HG02678 (cell line): ENCODE measurements around the gene B4GALNT3.

ENCODE experiments used
- ATAC-seq: cut with Tn5 transposase; IDR thresholded peaks from one replicate; pipeline ENCODE4 v1.9.1; 2021; ENCODE audit warnings: mild to moderate bottlenecking, moderate library complexity; ENCODE audit not compliant: unreplicated experiment

Gene B4GALNT3

DNA sequence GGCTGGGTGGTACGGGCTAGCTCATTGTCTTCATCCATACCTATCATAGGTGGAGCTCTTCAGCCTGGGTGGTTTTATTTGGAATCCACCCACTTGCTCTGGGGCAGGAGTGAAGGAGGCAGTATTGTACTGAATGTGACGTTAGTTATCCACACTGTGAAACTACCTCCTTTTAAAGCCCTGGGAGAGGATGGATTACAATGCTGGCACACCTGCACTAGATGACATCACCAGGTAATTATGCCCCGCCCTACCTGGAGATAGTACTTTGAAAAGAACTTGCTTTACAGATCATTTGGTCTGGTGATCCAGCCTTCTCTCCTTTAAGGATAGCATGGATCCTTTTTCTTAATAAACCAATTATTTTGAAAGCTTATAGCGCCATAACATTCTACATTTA, 78.0 kb downstream of the B4GALNT3 start:
- ATAC-seq: no peak

DNA sequence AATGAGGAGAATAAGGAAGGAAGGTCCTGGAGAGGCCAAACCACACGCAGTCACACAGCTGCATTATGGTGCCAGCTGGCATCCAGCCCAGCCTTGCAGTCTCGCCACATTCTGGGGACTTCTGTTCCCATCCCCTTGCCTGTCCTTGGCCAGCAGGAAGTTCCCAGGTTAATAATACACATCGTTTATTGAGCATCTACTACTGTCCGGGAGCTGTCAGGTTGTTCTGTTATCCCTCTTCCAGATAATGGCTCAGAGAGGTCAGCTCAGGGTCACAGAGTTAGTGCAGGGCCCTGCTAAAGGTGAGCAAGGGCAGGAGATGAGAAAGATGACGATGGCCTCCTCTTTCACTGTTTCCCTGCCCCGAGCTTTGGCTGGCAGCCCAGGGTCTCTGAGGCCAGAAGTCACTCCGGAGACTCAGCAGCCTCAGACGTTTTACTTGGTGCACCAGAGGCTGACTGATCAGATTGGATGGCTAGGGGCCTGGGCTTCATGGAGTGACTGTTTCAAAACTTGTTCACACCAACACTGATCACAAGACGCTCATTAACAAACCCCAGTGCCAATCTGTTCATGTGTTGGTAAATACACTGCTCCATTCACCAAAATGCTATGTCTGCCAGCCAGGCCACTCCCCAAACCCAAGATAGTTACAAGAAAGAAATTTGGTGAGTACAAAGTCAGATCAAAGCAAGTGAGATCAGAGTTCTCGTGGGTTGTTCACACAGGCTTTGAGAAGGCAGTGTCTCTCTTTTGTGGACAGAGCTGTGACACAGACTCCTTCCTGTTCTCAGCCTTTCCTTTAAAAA, 79.2 kb downstream of the B4GALNT3 start:
- no peak for ATAC-seq

DNA sequence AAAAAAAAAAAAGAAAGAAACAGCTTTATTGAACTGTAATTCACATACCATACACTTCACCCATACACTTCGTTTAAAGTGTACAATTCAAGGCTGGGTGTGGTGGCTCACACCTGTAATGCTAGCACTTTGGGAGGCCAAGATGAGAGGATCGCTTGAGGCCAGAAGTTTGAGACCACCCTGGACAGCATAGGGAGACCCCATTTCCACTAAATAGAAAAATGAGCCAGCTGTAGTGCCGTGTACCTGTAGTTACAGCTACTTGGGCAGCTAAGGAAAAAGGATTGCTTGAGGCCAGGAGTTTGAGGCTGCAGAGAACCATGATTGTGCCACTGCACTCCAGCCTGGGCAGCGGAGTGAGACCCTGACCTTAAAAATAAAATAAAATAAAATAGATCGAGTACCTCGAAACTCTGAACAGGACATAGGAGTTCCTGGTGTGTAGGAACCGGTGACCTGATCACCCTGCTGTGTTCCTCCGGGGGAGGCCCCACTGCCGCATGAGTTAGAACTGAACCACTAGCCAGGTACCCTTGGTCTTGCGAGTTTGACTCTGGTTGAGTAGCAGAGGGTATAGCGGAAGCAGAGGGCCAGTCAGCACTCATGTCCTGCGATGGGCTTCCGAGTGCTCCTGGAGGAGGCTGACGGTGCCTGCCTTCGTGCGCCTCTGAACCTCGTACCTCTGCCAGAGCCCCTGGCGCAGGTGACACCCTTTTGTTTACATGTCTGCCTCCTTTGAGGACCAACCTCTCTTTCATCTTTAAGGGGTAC, 80.0 kb downstream of the B4GALNT3 start:
- no peak for ATAC-seq

DNA sequence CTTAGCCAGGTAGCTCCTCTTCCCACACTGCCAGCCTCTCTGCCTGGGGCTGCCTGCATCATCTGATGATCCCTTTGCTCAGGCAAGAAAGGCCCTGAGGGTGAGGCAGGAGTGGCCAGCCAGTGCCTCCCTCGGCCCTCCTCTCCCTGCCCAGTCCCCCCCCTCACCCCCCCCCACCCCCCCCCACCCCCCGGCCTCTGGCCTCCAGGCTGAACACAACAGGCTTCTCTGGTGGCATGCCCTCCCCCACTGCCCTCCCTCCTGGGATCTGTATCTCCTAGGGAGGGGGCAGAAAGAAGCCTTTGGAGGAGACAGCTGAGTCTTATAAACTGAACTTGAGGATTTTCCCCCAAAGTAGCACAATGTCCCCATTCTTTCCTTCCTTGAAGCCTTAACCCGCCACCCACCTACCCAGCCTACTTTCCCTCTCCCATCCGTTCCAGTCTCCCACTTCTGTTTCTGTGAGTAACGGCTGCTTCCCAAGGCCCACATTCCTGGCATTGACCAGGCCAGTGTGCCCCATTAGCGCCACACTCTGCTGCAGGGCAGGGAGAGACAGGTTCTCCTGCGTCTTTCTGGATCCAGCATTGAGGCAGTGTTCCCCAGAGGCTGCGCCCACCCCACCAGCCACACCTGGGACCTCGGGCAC, 82.1 kb downstream of the B4GALNT3 start:
- ATAC-seq: no peak

DNA sequence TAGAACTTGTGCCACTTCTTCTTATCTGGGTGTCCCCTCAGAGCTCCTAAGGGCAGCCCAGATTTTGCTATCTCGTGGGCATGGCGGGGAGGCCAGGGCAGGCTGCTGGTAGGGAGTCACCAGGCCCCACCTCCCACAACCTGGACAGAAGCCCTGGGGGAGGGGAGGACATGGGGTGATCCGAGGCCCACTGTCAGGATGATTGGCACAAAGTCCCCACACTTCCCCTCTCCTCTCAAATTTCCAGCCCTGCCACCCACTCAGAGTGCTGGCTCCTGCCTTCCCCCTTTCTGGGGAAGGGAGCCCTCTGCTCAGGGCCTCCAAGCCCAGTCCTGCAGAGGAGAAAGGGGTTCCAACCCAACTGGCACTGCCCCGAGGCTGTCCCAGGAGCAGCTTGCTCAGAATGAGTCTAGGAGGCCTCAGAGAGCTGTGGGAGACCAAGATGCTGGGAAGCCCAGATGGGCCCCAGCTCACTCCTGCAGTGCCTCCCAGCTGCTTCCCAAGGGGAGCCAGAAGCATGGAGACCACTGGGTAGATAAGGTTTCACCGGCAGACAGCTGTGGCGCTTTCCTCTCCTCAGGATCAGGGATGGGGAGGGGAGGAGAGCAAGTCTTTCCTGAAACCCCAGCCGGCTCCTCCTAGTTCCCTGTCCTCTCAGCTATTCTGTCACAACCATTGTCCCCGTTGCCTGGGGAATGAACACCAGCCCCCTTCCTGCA, 82.8 kb downstream of the B4GALNT3 start:
- ATAC-seq: no peak

DNA sequence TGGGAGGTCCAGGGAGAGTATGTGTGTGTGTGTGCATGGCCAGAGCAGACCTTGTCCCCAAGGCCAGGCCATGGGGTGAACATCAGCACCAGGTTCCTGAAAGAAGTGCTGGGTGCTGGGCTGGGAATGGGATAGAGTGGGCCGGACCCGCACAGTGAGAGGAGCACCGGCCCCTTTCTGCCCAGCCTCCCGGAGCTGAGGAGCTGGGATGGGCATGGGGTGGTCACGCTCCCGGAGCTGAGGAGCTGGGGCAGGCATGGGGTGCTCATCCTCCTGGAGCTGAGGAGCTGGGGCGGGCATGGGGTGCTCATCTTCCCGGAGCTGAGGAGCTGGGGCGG, 83.3 kb downstream of the B4GALNT3 start:
- no peak for ATAC-seq

DNA sequence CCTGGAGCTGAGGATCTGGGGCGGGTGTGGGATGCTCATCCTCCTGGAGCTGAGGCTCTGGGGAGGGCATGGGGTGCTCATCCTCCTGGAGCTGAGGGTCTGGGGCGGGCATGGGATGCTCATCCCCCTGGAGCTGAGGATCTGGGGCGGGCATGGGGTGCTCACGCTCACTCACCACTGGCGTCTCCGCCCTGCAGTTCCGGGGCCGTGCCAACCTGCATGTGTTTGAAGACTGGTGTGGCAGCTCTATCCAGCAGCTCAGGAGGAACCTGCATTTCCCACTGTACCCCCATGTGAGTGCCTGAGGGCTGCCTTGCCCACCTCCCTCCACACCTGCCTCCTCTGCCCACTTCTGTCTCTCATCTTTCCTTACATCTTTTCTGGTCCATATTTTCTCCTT, 84.4 kb downstream of the B4GALNT3 start:
- no peak for ATAC-seq

DNA sequence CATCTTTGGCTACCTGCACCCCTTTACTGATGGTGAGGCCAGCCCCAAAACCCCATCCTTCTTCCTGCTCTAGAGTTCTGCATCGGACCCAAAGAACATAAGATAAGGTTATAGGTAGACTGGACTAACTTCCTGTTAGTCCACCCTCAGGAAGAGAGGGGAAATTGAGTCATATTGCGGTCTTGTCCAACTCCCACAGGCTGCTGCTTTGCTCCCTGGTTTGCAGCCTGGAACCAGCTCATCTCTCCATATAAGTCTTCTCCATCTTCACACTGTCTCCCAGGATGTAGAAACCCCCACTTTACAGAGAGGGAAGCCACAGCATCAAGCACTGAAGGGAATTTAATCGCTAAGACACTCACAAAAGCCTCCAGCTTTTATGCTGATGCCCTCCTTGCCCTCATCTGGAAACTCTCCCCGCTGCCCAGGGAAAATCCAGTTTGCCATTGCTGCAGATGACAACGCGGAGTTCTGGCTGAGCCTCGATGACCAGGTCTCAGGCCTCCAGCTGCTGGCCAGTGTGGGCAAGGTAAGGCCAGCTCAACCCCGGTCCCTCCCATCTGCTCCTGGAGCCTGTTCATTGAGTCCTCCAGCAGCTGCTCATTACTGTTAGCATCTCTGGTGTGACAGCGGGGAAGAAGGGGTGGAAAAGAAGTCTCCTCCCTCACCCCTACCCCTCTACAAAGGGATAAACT, 85.3 kb downstream of the B4GALNT3 start:
- no peak for ATAC-seq

DNA sequence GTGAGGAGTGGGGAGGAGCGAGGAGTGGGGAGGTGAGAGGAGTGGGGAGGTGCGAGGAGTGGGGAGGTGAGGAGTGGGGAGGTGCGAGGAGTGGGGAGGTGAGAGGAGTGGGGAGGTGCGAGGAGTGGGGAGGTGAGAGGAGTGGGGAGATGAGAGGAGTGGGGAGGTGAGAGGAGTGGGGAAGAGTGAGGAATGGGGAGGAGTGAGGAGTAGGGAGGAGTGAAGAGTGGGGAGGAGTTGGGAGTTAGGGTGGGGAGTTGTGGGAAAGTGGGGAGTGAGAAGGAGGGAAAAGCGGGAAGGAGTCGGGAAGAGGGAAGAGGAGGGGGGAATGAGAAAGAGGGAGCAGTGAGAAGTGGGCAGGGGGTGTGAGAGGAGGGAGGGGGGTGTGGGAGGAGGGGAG, 86.1 kb downstream of the B4GALNT3 start:
- no peak for ATAC-seq

DNA sequence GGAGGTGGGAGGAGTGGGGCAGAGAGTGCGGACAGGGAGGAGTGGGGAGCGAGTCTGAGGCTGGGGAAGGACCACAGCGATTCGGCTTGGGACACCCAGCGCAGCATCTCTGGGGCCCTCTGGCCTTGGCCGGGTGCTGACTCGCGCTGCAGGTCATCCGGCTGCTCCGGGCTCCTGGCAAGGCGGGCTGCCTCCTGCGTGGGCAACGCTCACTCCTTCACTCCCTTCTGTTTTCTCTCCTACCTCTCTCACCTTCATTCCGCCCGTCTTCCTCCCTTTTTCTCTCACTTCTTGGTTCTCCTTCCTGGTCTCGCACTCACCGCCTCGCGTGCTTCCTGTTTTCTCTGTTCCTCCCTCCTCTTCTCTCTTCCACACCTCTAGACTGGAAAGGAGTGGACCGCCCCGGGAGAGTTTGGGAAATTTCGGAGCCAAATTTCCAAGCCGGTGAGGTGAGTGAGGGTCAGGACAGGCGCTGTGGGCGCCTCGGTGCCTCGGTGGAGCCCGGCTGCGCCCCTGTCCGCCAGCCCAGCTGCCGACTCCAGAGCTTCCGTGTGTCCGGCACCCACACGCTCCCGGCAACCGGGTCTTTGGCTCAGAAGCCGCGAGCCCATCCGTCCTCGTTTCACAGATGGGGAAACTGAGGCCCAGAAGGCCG, 86.7 kb downstream of the B4GALNT3 start:
- ATAC-seq: no peak

DNA sequence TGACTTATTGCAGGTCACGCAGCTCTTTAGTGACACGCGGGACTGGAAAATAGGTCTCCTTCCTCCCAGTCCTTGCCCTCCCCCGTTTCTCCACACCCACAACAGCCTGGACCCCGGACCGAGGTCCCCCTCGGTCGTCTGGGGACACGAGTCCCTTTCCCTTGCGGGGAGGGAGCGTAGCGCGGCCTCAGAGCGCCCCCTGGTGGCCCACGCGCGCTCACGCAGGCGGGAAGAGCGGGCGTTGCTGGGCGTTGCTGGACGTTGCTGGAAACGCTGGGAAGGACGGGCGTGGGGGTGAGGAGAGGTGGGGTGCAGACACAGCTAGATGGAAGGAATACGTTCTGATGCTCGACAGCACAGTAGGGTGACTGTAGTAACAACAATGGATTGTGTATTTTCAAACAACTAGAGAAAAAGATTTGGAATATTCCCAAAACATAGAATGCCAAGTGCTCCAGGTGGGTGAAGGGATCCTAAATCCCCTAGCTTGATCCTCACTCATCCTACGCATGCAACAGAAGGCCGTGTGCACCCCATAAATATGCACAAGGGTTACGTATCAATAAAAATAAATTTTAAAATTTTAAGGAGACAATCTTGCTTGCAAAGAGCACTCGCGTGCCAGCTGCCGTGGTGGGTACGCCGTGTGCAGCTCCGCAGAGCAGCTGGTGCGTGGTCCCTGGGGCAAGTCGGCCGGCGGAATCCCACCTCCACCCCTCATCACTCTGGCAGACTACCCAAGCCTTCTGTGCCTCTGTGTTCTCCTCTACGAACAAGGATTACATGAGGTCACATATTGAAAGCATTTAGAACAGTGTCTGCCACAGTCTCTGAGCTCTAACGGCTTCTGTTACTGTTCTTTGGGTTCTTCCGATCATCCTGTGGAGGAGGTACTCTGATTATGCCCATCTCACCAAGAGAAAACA, 87.4 kb downstream of the B4GALNT3 start:
- no peak for ATAC-seq

DNA sequence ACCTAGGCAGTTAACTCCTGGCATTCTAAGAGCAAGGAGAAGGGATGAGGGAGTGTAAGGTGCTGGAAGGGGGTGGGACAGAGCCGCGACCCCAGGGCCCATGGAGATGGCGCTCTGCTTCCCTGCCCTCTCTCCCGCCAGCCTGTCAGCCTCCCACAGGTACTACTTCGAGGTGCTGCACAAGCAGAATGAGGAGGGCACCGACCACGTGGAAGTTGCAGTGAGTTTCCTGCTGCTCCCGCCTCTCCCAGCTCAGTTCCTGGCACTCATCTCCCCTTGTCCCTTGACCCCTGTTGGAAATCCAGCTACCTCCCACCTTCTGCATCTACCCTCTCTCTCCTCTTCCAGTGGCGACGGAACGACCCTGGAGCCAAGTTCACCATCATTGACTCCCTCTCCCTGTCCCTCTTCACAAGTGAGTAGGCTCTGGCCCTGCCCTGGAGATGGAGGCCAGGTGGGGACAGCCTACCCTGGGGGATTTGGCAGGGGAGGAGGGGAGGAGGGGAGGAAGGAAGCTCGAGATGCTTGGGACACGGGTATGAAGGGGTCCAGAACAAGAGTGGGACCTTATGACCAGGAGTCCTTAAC, 88.2 kb downstream of the B4GALNT3 start:
- no peak for ATAC-seq

DNA sequence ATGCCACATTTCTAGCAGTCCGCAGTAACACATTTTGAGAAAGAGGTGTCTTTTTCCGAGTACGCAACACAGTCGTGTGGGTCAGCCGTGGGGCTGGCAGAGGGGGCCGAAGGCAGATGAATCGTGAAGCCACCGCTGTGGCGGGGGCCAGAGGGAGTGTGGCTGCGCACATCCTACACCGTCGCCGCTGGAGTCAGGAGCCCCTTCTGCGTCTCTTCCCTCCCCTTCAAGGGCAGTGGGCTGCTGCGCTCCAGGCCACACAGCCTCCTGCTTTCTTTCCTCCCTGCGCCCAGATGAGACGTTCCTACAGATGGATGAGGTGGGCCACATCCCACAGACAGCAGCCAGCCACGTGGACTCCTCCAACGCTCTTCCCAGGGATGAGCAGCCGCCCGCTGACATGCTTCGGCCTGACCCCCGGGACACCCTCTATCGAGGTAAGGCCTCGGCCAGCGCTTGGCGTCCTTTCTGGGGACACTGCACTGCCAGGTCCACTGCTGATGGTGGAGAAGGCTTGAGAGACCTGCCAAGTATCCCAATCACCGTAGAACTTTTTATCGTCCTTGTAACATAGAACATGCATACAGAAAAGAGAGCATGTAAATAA, 89.8 kb downstream of the B4GALNT3 start:
- no peak for ATAC-seq

DNA sequence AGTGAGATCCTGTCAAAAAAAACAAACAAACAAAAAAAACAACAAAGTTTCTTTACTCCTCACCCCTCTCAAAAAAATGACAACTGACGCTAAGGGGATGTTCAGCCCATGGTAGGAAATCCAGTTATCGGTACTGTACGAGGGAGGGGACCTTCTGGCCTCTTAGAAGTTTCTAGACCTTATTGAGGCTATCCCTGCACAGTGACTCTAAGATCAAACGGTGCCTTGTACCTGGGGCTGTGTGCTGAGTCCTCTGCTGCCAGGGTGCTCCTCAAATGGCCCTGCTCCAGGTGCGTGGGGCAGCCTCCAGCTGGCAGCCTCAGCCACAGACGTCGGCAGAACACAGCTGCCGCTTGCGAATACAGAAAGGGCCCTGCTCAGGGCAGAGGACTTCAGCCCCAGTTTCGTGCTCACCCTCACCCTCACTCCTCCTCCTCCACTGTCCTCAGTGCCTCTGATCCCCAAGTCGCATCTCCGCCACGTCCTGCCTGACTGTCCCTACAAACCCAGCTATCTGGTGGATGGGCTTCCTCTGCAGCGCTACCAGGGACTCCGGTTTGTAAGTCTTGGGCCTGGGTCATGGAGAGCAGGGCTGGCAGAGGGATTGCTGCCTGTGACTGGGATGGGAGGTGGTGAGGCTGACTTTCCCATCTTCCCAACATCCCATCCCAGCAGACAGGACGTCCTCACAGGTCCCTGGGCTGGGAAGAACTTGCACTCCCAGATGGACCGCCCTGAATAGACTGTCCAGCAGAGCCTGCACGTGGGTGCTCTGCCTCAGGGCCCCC, 90.9 kb downstream of the B4GALNT3 start:
- ATAC-seq: no peak

DNA sequence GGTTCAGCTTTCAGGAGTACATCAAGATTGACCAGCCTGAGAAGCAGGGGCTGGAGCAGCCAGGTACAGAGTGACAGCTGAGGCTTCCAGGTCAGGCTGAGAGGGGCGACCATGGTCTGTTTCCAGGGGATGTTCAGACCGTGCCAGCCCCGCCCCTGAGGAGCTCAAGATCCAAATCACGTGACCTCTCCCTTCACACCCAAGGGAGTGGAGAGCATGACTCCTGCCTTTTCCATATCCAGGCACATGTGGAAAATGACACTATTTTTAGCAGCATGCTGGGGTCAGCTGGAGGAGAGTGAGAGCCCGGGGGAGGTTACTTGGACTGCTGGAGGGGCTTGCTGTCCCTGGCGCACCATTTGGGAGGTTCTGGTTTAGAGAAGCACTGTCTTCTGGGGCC, 92.7 kb downstream of the B4GALNT3 start:
- ATAC-seq: no peak

DNA sequence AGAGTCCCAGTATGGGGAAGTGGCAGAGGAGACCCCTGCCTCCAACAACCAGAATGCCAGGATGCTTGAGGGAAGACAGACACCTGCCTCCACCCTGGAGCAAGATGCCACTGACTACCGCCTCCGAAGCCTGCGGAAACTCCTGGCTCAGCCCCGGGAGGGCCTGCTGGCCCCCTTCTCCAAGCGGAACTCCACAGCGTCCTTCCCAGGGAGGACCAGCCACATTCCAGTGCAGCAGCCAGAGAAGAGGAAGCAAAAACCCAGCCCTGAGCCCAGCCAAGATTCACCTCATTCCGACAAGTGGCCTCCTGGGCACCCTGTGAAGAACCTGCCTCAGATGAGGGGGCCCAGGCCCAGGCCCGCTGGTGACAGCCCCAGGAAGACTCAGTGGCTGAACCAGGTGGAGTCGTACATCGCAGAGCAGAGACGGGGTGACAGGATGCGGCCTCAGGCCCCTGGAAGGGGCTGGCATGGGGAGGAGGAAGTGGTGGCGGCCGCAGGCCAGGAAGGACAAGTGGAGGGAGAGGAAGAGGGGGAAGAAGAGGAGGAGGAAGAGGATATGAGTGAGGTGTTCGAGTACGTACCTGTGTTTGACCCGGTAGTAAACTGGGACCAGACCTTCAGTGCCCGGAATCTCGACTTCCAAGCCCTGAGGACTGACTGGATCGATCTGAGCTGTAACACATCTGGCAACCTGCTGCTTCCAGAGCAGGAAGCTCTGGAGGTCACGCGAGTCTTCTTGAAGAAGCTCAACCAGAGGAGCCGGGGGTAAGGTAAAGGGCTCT, 93.7 kb downstream of the B4GALNT3 start:
- no peak for ATAC-seq

DNA sequence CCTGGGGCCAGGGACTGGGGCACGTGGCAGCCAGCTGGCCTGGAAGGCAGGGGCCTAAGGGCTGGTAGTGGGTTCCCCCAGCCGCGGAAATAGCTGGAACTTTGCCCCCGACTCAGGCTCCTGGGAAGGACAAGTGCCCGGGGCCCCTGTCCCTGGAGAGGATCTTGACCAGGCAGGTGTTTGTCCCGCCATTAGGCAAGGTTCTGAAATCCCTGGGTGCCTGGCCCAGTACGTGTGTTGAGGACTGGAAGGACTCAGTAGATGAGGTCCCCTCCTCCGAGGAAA, 94.2 kb downstream of the B4GALNT3 start:
- ATAC-seq: no peak
